Fibroblast of lung (primary cell): ENCODE results near the gene AK9. TPM values are rescaled to one million over a fixed set of nuclear protein-coding genes. Genes with fewer than 3 reads are reported as not detected.

ENCODE experiments used
- DNase-seq, 2 donors: peaks; one replicate each; pipeline versions ENCODE4 v3.0.0 to v3.0.0-alpha.2; 2010; ENCODE audit warnings: low read depth in 2 of 2
- H2AFZ ChIP-seq: 2 replicates; pipeline ENCODE4 v1.5.1; 2012; ENCODE audit warnings: low read length, control low read depth, inconsistent platforms
- H3K27ac ChIP-seq: 2 replicates; pipeline ENCODE4 v1.5.1; 2011; ENCODE audit warnings: low read length, control low read depth; ENCODE audit not compliant: insufficient read depth
- H3K27me3 ChIP-seq: 2 replicates; pipeline ENCODE4 v1.5.1; 2011; ENCODE audit warnings: mild to moderate bottlenecking, low read length; ENCODE audit not compliant: control insufficient read depth, insufficient read depth
- H3K36me3 ChIP-seq: 2 replicates; pipeline ENCODE4 v1.5.1; 2011; ENCODE audit warnings: low read length; ENCODE audit not compliant: control insufficient read depth, insufficient read depth
- H3K4me1 ChIP-seq: 2 replicates; pipeline ENCODE4 v1.5.1; 2011; ENCODE audit warnings: low read length; ENCODE audit not compliant: control insufficient read depth, insufficient read depth; ENCODE audit errors: extremely low read depth
- H3K4me2 ChIP-seq: 2 replicates; pipeline ENCODE4 v1.5.1; 2011; ENCODE audit warnings: low read length, control low read depth; ENCODE audit not compliant: insufficient read depth; ENCODE audit errors: extremely low read depth
- H3K4me3 ChIP-seq, 4 experiments: fragments of 200-600 bp in 1 of 4; sonication (generic) in 1 of 4; replicated peaks in 1 of 4; 2 replicates each; pipeline ENCODE4 v1.5.1; 2011 to 2016; ENCODE audit warnings: low read length in 4 of 4, low read depth in 3 of 4, mild to moderate bottlenecking in 3 of 4, control low read depth in 2 of 4, inconsistent platforms in 1 of 4, mixed read lengths in 1 of 4; ENCODE audit not compliant: insufficient read depth in 1 of 4; ENCODE audit errors: control extremely low read depth in 1 of 4
- H3K79me2 ChIP-seq: 2 replicates; pipeline ENCODE4 v1.5.1; 2012; ENCODE audit warnings: mild to moderate bottlenecking, low read length, inconsistent platforms; ENCODE audit not compliant: control insufficient read depth, insufficient read depth
- H3K9ac ChIP-seq: 2 replicates; pipeline ENCODE4 v1.5.1; 2011; ENCODE audit warnings: mild to moderate bottlenecking, low read length, control low read depth; ENCODE audit not compliant: insufficient read depth
- H3K9me3 ChIP-seq: 2 replicates; pipeline ENCODE4 v1.5.1; 2012; ENCODE audit warnings: low read depth, low read length; ENCODE audit not compliant: control insufficient read depth, insufficient read depth
- H4K20me1 ChIP-seq: 2 replicates; pipeline ENCODE4 v1.5.1; 2011; ENCODE audit warnings: low read length; ENCODE audit not compliant: control insufficient read depth, insufficient read depth; ENCODE audit errors: extremely low read depth
- EZH2 ChIP-seq: IDR thresholded peaks from 2 replicates; pipeline ENCODE4 v1.5.1; 2012; ENCODE audit warnings: low read length, control low read depth, mild to moderate bottlenecking; ENCODE audit errors: missing control alignments
- polyA plus RNA-seq, 2 donors: library from polyadenylated mRNA; depleted of rRNA in 1 of 2; stranded (reverse) in 1 of 2; unstranded in 1 of 2; fragments of >200 nt; gene quantifications; 2 replicates each; pipeline ENCODE4 v1.2.1, GENCODE V29; 2011 to 2012; ENCODE audit warnings: missing spikeins in 1 of 2
- total RNA-seq: library from RNA; depleted of rRNA; stranded (reverse); fragments of >200 nt; gene quantifications from 2 replicates; pipeline ENCODE4 v1.2.1, GENCODE V29; 2014
- TF ChIP-seq, protein P1 (sequence below), 2 donors: IDR thresholded peaks in 1 of 2; conservative IDR thresholded peaks in 1 of 2; 1 replicate in 1 of 2; 2 replicates in 1 of 2; pipeline ENCODE4 v1.5.1; 2011 to 2012; ENCODE audit warnings: low read length in 2 of 2, control low read depth in 1 of 2, inconsistent platforms in 1 of 2, low read depth in 1 of 2, mild to moderate bottlenecking in 1 of 2

AK9 gene
- total and polyA plus RNA-seq, 2 donors (not counting 1 experiment from before 2014, with no cell fraction given) = 4.5 to 10.4 TPM

GRCh38 chr6:109531446-109531845 lies 159.6 kb downstream of the AK9 start:
- no peak overlapping the region for H3K27ac ChIP-seq
- no peaks in the 10 kb centered on the region for H3K27me3 ChIP-seq
- H3K9me3 ChIP-seq = no peaks in the 10 kb centered on the region
- TF ChIP-seq, protein P1, sequence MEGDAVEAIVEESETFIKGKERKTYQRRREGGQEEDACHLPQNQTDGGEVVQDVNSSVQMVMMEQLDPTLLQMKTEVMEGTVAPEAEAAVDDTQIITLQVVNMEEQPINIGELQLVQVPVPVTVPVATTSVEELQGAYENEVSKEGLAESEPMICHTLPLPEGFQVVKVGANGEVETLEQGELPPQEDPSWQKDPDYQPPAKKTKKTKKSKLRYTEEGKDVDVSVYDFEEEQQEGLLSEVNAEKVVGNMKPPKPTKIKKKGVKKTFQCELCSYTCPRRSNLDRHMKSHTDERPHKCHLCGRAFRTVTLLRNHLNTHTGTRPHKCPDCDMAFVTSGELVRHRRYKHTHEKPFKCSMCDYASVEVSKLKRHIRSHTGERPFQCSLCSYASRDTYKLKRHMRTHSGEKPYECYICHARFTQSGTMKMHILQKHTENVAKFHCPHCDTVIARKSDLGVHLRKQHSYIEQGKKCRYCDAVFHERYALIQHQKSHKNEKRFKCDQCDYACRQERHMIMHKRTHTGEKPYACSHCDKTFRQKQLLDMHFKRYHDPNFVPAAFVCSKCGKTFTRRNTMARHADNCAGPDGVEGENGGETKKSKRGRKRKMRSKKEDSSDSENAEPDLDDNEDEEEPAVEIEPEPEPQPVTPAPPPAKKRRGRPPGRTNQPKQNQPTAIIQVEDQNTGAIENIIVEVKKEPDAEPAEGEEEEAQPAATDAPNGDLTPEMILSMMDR (conservative IDR thresholded peaks at IDR 0.05 in 1 of 2, IDR thresholded peaks at IDR 0.05 in 1 of 2; ENCODE audit: low read depth in 1 of 2, low read length in 2 of 2) = no peak
- TF ChIP-seq EZH2 = no peak
- H3K36me3 ChIP-seq = no peaks in the 10 kb centered on the region
- H4K20me1 ChIP-seq = no peaks in the 10 kb centered on the region
- H3K4me2 ChIP-seq = no peak overlapping the region
- H3K9ac ChIP-seq = no peak overlapping the region
- no peak overlapping the region for H3K4me3 ChIP-seq
- no peak for DNase-seq
- H3K4me1 ChIP-seq = no peaks in the 10 kb centered on the region
- H2AFZ ChIP-seq = no peak overlapping the region
- H3K79me2 ChIP-seq = no peaks in the 10 kb centered on the region

- Histone ChIP-seq H3K4me2 (no peak overlapping the region), H4K20me1 (no peaks in the 10 kb centered on the region), H3K4me3 (no peak overlapping the region), H3K27ac (no peak overlapping the region), H3K4me1 (no peaks in the 10 kb centered on the region), H3K79me2 (no peaks in the 10 kb centered on the region), H3K36me3 (no peaks in the 10 kb centered on the region), H2AFZ (no peak overlapping the region), H3K27me3 (no peaks in the 10 kb centered on the region), H3K9ac (no peak overlapping the region), H3K9me3 (no peaks in the 10 kb centered on the region)
- TF ChIP-seq, protein P1 (conservative IDR thresholded peaks at IDR 0.05 in 1 of 2, IDR thresholded peaks at IDR 0.05 in 1 of 2; ENCODE audit: low read depth in 1 of 2, low read length in 2 of 2) = peak in 1 of 2 donors; percentile 47
- TF ChIP-seq EZH2 = no peak
- DNase-seq = peak; percentile 9 to 18
Measured at GRCh38 chr6:109527989-109528388, 163.0 kb downstream of the AK9 start.

GRCh38 chr6:109526905-109527628 lies 163.9 kb downstream of the AK9 start:
- TF ChIP-seq, protein P1 (conservative IDR thresholded peaks at IDR 0.05 in 1 of 2, IDR thresholded peaks at IDR 0.05 in 1 of 2; ENCODE audit: low read depth in 1 of 2, low read length in 2 of 2) = peak; percentile 54 to 66
- TF ChIP-seq EZH2 = no peak
- no peaks in the 10 kb centered on the region for H3K36me3 ChIP-seq
- H3K9ac ChIP-seq = no peak overlapping the region
- no peaks in the 10 kb centered on the region for H3K79me2 ChIP-seq
- no peaks in the 10 kb centered on the region for H3K27me3 ChIP-seq
- no peak overlapping the region for H3K4me3 ChIP-seq
- no peak overlapping the region for H3K4me2 ChIP-seq
- no peak overlapping the region for H3K27ac ChIP-seq
- peak overlapping the region; percentile 16 for H2AFZ ChIP-seq
- DNase-seq = peak; percentile 53 to 77
- no peaks in the 10 kb centered on the region for H3K9me3 ChIP-seq
- no peaks in the 10 kb centered on the region for H4K20me1 ChIP-seq
- no peaks in the 10 kb centered on the region for H3K4me1 ChIP-seq
